KMS-11 (cell line): ENCODE measurements around the gene ZSWIM3.

Source experiments
- H2AFZ ChIP-seq: fragments of 200-600 bp; sonication (generic); 2 replicates; pipeline ENCODE4 v1.6.1; 2016; ENCODE audit warnings: antibody characterized with exemption, mixed run types, low read depth
- H3K27ac ChIP-seq: fragments of 200-600 bp; sonication (generic); 2 replicates; pipeline ENCODE4 v1.6.1; 2016; ENCODE audit warnings: mild to moderate bottlenecking, mixed run types
- H3K27me3 ChIP-seq: fragments of 200-600 bp; sonication (generic); 2 replicates; pipeline ENCODE4 v1.6.1; 2017; ENCODE audit warnings: mild to moderate bottlenecking, low read depth, mixed run types, moderate library complexity; ENCODE audit not compliant: insufficient read depth
- H3K36me3 ChIP-seq: fragments of 200-600 bp; sonication (generic); 2 replicates; pipeline ENCODE4 v1.6.1; 2017; ENCODE audit warnings: mild to moderate bottlenecking, mixed run types; ENCODE audit not compliant: insufficient read depth
- H3K4me1 ChIP-seq: fragments of 200-600 bp; sonication (generic); 2 replicates; pipeline ENCODE4 v1.6.1; 2016; ENCODE audit warnings: mild to moderate bottlenecking, low read depth, mixed run types; ENCODE audit not compliant: poor library complexity, severe bottlenecking
- H3K4me2 ChIP-seq: fragments of 200-600 bp; sonication (generic); 2 replicates; pipeline ENCODE4 v1.7.0; 2016; ENCODE audit warnings: mild to moderate bottlenecking, mixed run types
- H3K4me3 ChIP-seq: fragments of 200-600 bp; sonication (generic); IDR thresholded peaks from 2 replicates; pipeline ENCODE4 v1.6.1; 2017; ENCODE audit warnings: low read depth, low read length, mixed read lengths; ENCODE audit not compliant: insufficient read depth
- H3K79me2 ChIP-seq: fragments of 200-600 bp; sonication (generic); 2 replicates; pipeline ENCODE4 v1.6.1; 2016; ENCODE audit warnings: low read depth, mixed run types; ENCODE audit not compliant: insufficient read depth
- H3K9ac ChIP-seq: fragments of 200-600 bp; sonication (generic); 2 replicates; pipeline ENCODE4 v1.6.1; 2016; ENCODE audit warnings: mild to moderate bottlenecking, mixed run types
- H4K20me1 ChIP-seq: fragments of 200-600 bp; sonication (generic); 2 replicates; pipeline ENCODE4 v1.6.1; 2016; ENCODE audit warnings: mild to moderate bottlenecking, mixed run types; ENCODE audit not compliant: insufficient read depth
- CTCF ChIP-seq: fragments of 200-600 bp; sonication (generic); conservative IDR thresholded peaks from 2 replicates; pipeline ENCODE4 v1.6.1; 2017; ENCODE audit warnings: low read depth, mild to moderate bottlenecking, antibody characterized with exemption, low read length, moderate library complexity, mixed read lengths

The ZSWIM3 gene

DNA sequence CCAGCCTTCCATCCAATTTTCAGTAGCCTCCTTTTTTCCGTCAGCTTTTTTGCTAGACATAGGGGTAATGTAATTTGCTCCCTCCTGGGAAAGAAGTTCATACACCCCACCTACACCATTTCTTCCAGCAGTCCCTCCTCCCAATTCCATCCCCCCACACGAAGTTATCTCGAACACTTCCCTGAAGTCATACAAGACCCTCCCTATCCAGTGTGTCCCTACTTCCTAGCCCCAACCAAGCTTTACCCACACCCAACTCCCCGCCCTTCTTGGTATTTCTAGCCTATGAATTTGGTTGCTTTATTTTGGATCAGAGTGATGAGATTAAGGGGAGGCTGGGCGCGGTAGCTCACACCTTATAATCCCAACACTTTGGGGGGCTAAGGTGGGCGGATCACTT, 43.9 kb upstream of the ZSWIM3 start:
- Histone ChIP-seq H3K4me3 (no peak overlapping the region), H2AFZ (0 out of 2 replicates have a peak overlapping the region, but pooled peaks have one; percentile 59), H3K27me3 (no peaks in the 10 kb centered on the region), H3K27ac (peak overlapping the region; percentile 43; the same call in 1 of the 2 replicates), H3K9ac (peak overlapping the region; percentile 71; the same call in 1 of the 2 replicates), H3K36me3 (peaks cover 9% of the 10 kb centered on the region; the same call in 1 of the 2 replicates), H3K4me2 (peak overlapping the region; percentile 96), H4K20me1 (no peaks in the 10 kb centered on the region), H3K79me2 (peaks cover 15% of the 10 kb centered on the region), H3K4me1 (peaks cover 9% of the 10 kb centered on the region)
- TF ChIP-seq CTCF = no peak

DNA sequence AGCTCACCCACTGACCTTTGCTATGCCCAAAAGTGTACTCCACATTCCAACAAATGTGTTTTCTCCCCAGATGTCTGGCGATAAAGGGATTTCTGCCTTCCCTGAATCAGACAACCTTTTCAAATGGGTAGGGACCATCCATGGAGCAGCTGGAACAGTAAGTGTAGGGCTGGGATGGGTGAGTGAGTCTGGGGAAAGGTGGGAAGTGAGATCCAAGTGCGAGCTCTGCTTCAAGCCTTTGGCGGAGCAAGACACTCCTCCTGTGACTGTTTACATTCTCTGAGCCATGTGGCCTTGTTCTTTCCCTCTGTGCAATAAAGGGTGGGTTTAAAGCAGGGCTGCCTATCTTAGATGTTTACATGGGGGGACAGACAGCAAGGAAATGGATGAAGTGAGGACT, 43.1 kb upstream of the ZSWIM3 start:
- Histone ChIP-seq H2AFZ (no peak overlapping the region), H3K27ac (no peak overlapping the region), H3K4me3 (no peak overlapping the region), H3K36me3 (peaks cover 9% of the 10 kb centered on the region; the same call in 1 of the 2 replicates), H3K4me1 (peaks cover 9% of the 10 kb centered on the region), H3K4me2 (peak overlapping the region; percentile 34; the same call in 1 of the 2 replicates), H4K20me1 (no peaks in the 10 kb centered on the region), H3K27me3 (no peaks in the 10 kb centered on the region), H3K9ac (no peak overlapping the region), H3K79me2 (peaks cover 15% of the 10 kb centered on the region)
- TF ChIP-seq CTCF = no peak

DNA sequence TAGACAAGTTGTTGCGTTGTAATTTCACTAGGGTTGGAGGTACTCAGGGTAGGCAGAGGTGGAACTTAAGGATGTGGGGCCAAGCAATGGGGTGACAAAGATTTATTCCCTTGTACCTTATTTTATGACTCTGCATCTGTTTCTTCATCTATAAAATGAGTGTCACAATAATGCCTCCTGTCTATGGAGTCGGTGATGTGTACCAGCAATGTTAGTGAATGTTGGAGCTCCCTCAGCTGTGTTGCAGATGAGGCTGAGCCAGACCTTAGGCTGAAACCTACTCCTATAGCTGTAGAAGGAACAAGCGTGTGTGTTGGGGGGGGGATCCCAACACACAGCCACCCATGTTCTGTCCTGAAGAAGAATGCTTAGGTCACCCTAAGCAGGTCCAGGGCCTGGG, 40.5 kb upstream of the ZSWIM3 start:
- no peak overlapping the region for H3K4me2 ChIP-seq
- no peak for TF ChIP-seq CTCF
- no peaks in the 10 kb centered on the region for H4K20me1 ChIP-seq
- peaks cover 15% of the 10 kb centered on the region for H3K79me2 ChIP-seq
- peaks cover 9% of the 10 kb centered on the region for H3K4me1 ChIP-seq
- no peak overlapping the region for H2AFZ ChIP-seq
- H3K27ac ChIP-seq = no peak overlapping the region
- no peak overlapping the region for H3K4me3 ChIP-seq
- H3K36me3 ChIP-seq = peaks cover 9% of the 10 kb centered on the region; the same call in 1 of the 2 replicates
- no peaks in the 10 kb centered on the region for H3K27me3 ChIP-seq
- H3K9ac ChIP-seq = no peak overlapping the region

- Histone ChIP-seq H3K36me3 (peaks cover 9% of the 10 kb centered on the region; the same call in 1 of the 2 replicates), H3K27me3 (no peaks in the 10 kb centered on the region), H3K79me2 (peaks cover 13% of the 10 kb centered on the region), H4K20me1 (no peaks in the 10 kb centered on the region), H3K4me1 (peaks cover 9% of the 10 kb centered on the region), H2AFZ (no peak overlapping the region), H3K9ac (no peak overlapping the region), H3K27ac (no peak overlapping the region), H3K4me2 (no peak overlapping the region), H3K4me3 (no peak overlapping the region)
- TF ChIP-seq CTCF = no peak
These were observed 39.8 kb upstream of the ZSWIM3 start for GRCh38 chr20:45817376-45818194.
